Lung microvascular endothelial cell (primary cell): ENCODE data around the gene SLPI. TPM values are rescaled to one million over a fixed set of nuclear protein-coding genes. Genes with fewer than 3 reads are reported as not detected.
A peak's percentile ranks its signal among the peaks of the same experiment; 100 is the strongest.

Experiments
- DNase-seq, 2 donors: peaks; one replicate each; pipeline versions ENCODE4 v3.0.0 to v3.0.0-alpha.2; 2010; ENCODE audit warnings: low read depth in 2 of 2
- total RNA-seq: library from RNA; depleted of rRNA; stranded (reverse); fragments of >200 nt; gene quantifications from 2 replicates; pipeline ENCODE4 v1.2.1, GENCODE V29; 2014

Gene SLPI
- total RNA-seq, 1 donor from 2014 or later = 0.79 TPM

DNA sequence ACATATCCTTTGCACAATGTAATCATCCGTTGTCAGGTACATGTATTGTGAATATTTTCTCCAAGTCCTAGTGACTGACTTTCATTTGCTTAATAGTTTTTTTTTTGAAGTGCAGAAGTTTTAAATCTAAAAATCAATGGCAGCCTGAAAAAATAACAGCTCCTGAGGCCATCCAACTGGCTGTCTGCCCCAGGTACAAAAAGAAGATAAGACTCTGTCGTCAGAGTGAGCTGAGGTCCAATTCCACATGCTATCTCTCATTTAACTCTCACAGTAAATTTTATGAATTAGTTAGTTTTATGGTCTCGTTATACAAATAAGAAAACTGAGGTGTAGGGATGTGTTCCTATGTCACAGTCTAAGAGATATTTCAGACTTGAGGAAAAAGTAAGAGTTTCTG lies 21.0 kb upstream of the SLPI start:
- no peak for DNase-seq

- no peak for DNase-seq
Measured at GRCh38 chr20:45269754-45270270, 15.4 kb upstream of the SLPI start.

GRCh38 chr20:45269056-45269455 lies 14.7 kb upstream of the SLPI start:
- no peak for DNase-seq

DNA sequence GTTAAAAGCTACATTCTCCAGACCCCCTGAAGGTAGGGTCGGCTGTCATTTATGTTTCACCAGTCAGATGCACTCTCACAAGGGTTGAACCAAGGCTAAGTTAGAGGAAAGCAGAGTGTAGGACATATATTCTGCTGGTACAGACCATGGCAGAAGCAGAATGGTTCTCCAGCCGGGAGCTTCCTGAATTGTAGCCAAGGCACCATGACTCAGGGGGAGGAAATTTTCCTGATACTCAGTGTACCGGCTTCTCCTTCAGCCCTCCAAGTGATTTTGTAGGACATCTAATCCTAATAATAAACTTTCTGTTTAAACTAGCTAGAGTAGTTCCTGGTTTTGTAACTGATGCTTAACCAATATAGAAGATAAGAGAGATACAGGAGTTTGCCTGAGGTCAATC lies 14.2 kb upstream of the SLPI start:
- DNase-seq = no peak

- no peak for DNase-seq
Measured at GRCh38 chr20:45266977-45267376, 12.6 kb upstream of the SLPI start.

GRCh38 chr20:45263556-45264266 lies 9.3 kb upstream of the SLPI start:
- DNase-seq = no peak

GRCh38 chr20:45258664-45259063 lies 4.3 kb upstream of the SLPI start:
- DNase-seq = no peak

DNA sequence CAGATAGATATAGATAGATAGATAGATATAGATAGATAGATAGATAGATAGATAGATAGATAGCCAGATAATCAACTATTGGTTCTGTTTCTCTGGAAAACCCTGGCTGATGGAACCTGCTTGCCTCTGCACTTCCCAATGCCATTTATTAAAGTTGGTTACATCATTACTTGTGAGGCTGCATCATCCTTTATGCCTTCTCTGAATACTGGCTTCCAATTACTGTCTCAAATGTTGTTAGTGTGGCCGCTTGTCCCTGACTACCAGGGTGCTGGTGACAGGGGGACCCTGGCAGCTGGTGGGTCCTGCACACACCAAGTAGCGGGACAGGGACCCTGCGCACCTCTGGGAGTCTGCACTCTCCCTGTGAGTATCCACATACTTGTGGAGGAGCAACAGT lies 3.9 kb upstream of the SLPI start:
- DNase-seq = no peak

- no peak for DNase-seq
Measured at GRCh38 chr20:45257711-45258110, 3.3 kb upstream of the SLPI start.

- DNase-seq = no peak
Measured at GRCh38 chr20:45257161-45257560, 2.8 kb upstream of the SLPI start.

DNA sequence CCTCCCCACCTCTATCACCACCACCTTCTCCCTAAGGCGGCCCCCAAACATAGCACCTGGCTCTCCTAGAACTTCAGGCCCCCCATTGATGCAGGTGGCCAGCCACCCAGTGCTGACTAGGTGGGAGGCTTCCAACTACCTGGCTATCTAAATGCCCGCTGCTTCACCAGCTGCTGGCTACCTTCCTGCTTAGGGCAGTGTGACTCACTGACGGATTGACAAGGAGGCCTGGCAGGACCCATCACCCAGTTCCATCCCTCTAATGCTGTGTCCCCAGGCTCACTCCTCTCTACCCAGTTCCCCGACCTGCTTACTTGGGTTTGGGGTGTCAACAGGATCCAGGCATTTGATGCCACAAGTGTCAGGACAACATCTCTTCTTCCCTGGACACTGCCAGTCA lies 1.1 kb downstream of the SLPI start:
- no peak for DNase-seq

DNA sequence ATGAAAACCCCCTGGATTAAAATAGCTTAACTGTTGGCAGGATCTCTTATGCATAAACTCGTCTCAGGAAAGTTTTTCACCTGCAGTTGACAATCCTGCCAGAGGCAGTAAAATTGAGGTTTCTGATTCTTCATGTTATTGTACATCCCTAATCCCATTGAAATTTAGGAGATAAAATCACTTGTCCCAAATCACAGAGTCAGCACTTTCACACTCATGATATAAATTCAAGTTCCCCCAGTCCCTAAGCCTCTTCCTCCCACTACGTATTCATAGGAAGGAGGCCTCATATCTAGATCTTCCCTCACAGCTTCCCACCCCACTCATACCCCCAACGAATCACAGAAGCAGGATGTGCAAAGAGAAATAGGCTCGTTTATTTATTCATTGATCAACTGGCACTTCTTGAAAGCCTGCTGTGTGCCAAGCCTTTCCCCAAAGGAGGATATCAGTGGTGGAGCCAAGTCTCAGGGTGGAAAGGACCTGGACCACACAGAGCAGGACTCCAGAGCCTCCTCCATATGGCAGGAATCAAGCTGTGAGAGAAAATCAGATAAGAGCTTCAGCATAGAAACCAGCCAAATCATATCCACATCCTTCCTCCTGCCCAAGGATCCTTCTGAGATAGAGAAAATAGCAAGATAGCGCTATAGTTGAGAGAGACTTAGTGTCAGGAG lies 2.3 kb downstream of the SLPI start:
- no peak for DNase-seq

DNA sequence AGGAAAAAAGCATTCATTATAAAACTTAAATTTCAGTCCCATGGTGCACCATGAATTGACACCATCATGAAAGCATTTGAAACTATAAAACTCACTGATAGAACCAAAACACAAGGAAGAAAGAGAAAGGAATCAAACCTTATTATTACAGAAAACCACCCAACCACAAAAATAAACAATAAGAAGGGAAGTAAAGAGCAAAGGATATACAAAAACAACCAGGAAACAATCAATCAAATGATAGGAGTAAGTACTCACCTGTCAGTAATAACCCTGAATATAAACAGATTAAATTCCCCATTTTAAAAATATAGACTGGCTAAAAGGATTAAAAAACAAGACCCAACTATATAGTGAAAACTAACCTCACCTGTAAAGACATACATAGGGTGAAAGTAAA lies 5.8 kb downstream of the SLPI start:
- no peak for DNase-seq

GRCh38 chr20:45247865-45248264 lies 6.5 kb downstream of the SLPI start:
- DNase-seq = no peak

DNA sequence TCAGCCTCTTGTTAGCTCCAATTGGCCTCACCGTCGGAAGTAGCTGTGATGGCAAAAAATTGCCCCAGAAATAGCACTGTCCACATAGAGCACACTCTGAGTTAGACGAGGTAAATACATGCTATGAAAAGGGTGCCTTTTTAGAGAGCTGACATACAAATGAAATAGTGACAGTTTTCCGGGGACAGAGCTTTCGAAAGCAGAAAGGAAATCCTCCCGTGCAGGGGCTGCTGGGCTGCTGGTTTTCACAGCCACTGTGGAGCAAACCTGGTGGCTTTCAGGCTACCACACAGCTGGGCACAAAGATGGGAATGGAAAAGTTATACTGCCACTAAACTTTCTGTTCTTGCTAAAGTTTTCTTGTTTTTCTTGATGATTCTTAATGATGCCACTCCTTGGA lies 8.3 kb downstream of the SLPI start:
- DNase-seq = no peak

DNA sequence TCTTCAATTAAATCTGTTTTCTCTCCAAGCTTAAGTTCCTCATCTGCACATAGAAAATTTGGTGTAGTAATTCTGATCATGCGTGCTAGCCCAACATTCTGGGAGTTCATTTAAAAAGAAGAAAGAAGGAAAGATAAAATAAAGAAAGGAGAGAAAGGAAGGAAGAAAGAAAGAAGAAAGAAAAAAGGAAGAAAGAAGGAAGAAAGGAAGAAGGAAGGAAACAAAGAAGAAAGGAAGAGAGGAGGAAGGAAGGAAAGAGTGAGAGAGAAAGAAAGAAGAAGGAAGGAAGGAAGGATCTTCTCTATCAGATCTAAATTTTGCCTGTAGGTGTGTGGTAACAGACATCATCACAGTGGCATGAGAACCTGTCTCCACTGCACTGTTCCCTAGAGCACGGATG lies 16.2 kb downstream of the SLPI start:
- DNase-seq = no peak

- peak in 1 of 2 donors; percentile 1 for DNase-seq
Measured at GRCh38 chr20:45235995-45236394, 18.4 kb downstream of the SLPI start.

DNA sequence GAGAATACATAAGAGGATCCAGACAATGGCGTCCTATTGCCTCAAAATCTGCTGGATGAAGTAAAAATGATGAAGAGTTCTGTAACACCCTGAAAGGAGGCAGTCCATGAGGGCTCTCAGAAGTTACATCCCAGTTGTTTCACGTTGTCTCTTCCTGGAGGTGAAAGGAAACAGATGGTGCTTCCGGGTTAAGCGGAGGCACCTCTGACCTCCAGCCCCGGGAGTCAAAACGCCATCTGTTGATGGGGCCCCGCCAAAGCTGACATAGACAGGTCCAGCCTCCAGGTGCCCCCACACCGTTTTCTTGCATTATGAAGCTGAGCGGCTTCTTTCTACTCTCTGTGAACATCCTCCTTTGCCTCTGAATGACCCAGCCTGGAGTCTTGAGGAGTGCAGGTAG lies 23.7 kb downstream of the SLPI start:
- DNase-seq = no peak

GRCh38 chr20:45229264-45230056 lies 24.9 kb downstream of the SLPI start:
- peak in 1 of 2 donors; percentile 3 for DNase-seq

DNA sequence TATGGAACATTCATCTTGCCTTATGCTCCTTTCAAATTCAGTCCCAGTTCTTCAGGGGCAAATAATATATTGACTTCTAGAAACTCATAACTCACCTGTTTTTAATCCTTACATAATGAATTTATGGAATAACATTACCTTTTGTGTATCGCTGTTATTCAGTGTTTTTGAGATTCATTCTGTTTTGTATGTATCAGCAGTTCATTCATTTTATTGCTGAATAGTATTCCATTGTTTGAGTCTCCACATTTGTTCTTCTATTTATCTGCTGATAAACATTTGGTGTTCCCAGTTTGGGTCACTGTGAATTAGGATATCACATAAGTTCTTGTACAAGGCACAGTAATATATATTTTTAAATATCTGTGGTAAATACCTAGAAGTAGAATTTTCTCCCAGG lies 28.1 kb downstream of the SLPI start:
- DNase-seq = no peak

- no peak for DNase-seq
Measured at GRCh38 chr20:45223136-45223535, 31.2 kb downstream of the SLPI start.

DNA sequence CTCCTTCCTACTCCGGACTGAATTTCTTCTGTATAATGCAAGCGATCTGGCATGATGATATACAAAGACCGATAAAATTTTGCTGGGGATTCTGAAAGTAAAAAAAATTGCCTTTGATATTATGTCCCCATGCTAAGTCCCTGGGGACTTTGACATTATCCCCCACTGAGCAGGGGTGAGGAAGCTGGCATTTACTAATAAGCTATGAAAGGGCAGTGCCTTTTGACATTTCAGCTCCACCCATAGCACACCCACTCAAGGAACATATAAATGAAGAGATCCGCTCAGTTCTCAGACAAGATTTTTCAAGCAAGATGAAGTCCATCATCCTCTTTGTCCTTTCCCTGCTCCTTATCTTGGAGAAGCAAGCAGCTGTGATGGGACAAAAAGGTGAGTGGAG lies 33.3 kb downstream of the SLPI start, which contains the start of gene SEMG2:
TSS of gene SEMG2 (plus strand) at position 298 of the 400 bp plus-strand sequence. CDS start at position 315, 17 bp downstream.
- no peak for DNase-seq
